ENCODE measurements around the gene IFNL3.

IFNL3 gene

GRCh38 chr19:39212375-39212742, 32.4 kb downstream of the IFNL3 start:
- no peak for DNase-seq

GRCh38 chr19:39211731-39212374, 33.0 kb downstream of the IFNL3 start:
- no peak for DNase-seq

GRCh38 chr19:39209196-39209595, 35.6 kb downstream of the IFNL3 start:
- no peak for DNase-seq

GRCh38 chr19:39208175-39208795, 36.5 kb downstream of the IFNL3 start:
- DNase-seq, result no peak

GRCh38 chr19:39207293-39207836, 37.4 kb downstream of the IFNL3 start:
- no peak for DNase-seq

- no peak for DNase-seq
Measured at GRCh38 chr19:39206122-39206521, 38.7 kb downstream of the IFNL3 start.

- DNase-seq, result no peak
Measured at GRCh38 chr19:39205449-39205764, 39.4 kb downstream of the IFNL3 start.

- DNase-seq, result no peak
Measured at GRCh38 chr19:39203372-39204341, 41.1 kb downstream of the IFNL3 start, which contains the start of gene SYCN. Gene SYCN, minus strand, starts transcription at chr19:39204263. Its CDS starts 9 bp downstream, at chr19:39204254.

GRCh38 chr19:39202998-39203355, 41.8 kb downstream of the IFNL3 start:
- no peak for DNase-seq

GRCh38 chr19:39200803-39201115, 44.0 kb downstream of the IFNL3 start:
- no peak for DNase-seq

GRCh38 chr19:39200066-39200802, 44.6 kb downstream of the IFNL3 start:
- DNase-seq, result no peak

GRCh38 chr19:39199025-39199424, 45.8 kb downstream of the IFNL3 start:
- DNase-seq, result no peak

GRCh38 chr19:39197808-39198207, 47.0 kb downstream of the IFNL3 start:
- DNase-seq, result no peak

- no peak for DNase-seq
Measured at GRCh38 chr19:39196860-39197562, 47.8 kb downstream of the IFNL3 start, which contains the start of gene NCCRP1. Gene NCCRP1, plus strand, starts transcription at chr19:39196964. Its CDS starts 19 bp downstream, at chr19:39196983.

- DNase-seq, result no peak
Measured at GRCh38 chr19:39196320-39196719, 48.5 kb downstream of the IFNL3 start.

- no peak for DNase-seq
Measured at GRCh38 chr19:39195755-39196154, 49.1 kb downstream of the IFNL3 start.

GRCh38 chr19:39194832-39195542, 49.8 kb downstream of the IFNL3 start:
- DNase-seq, result no peak

- DNase-seq, result no peak
Measured at GRCh38 chr19:39193803-39194202, 51.0 kb downstream of the IFNL3 start.
